Neural progenitor cell (in vitro differentiated cells): ENCODE results near the gene LRRC8D.
A peak's percentile ranks its signal among the peaks of the same experiment; 100 is the strongest.

Experiments used
- CTCF ChIP-seq: fragments of 200-600 bp; sonication (generic); IDR thresholded peaks from 2 replicates; pipeline ENCODE4 v1.5.1; 2017; ENCODE audit warnings: antibody characterized with exemption, mild to moderate bottlenecking
- EZH2 ChIP-seq: fragments of 200-600 bp; sonication (generic); IDR thresholded peaks from 2 replicates; pipeline ENCODE4 v1.6.1; 2017; ENCODE audit warnings: antibody characterized with exemption, mild to moderate bottlenecking, moderate library complexity
- EZH2phosphoT487 ChIP-seq: fragments of 200-600 bp; sonication (generic); IDR thresholded peaks from 2 replicates; pipeline ENCODE4 v1.6.1; 2017; ENCODE audit warnings: antibody characterized with exemption

- TF ChIP-seq EZH2phosphoT487 (peak; percentile 39), CTCF (peak; percentile 11), EZH2 (no peak)
These were observed 683 bp downstream of the LRRC8D start for GRCh38 chr1:89821322-89822108.
